ENCODE measurements around the gene TSNAX.

Gene TSNAX

GRCh38 chr1:231540847-231541246, 12.4 kb downstream of the TSNAX start:
- no peak overlapping the region for H3K4me3 ChIP-seq (replicated peaks; ENCODE audit: insufficient read depth, low read length)
- TF ChIP-seq REST (IDR thresholded peaks at IDR 0.05; ENCODE audit: insufficient replicate concordance, low read depth) = no peak
- no peak for TF ChIP-seq CTCF (IDR thresholded peaks at IDR 0.05; ENCODE audit: insufficient read depth, low read length)
- TF ChIP-seq SPI1 (IDR thresholded peaks at IDR 0.05; ENCODE audit: borderline replicate concordance, low read depth) = no peak
- TF ChIP-seq GABPA (IDR thresholded peaks at IDR 0.05; ENCODE audit: low read depth) = no peak
- no peak overlapping the region for H3K27ac ChIP-seq (replicated peaks)
- H3K27me3 ChIP-seq (ENCODE audit: insufficient read depth, poor library complexity, severe bottlenecking) = no peaks in the 10 kb centered on the region
- no peak for DNase-seq (ENCODE audit: low read depth in 1 of 2, low spot score in 1 of 2)

- no peak for DNase-seq (ENCODE audit: low read depth in 1 of 2, low spot score in 1 of 2)
- Histone ChIP-seq H3K27me3 (ENCODE audit: insufficient read depth, poor library complexity, severe bottlenecking) (no peaks in the 10 kb centered on the region), H3K4me3 (replicated peaks; ENCODE audit: insufficient read depth, low read length) (no peak overlapping the region), H3K27ac (replicated peaks) (no peak overlapping the region)
- TF ChIP-seq SPI1 (IDR thresholded peaks at IDR 0.05; ENCODE audit: borderline replicate concordance, low read depth) (no peak), REST (IDR thresholded peaks at IDR 0.05; ENCODE audit: insufficient replicate concordance, low read depth) (no peak), GABPA (IDR thresholded peaks at IDR 0.05; ENCODE audit: low read depth) (no peak), CTCF (IDR thresholded peaks at IDR 0.05; ENCODE audit: insufficient read depth, low read length) (no peak), POLR2AphosphoS5 (IDR thresholded peaks at IDR 0.05; ENCODE audit: low read depth) (no peak)
Measured at GRCh38 chr1:231541842-231542241, 13.4 kb downstream of the TSNAX start.

- no peak for DNase-seq (ENCODE audit: low read depth in 1 of 2, low spot score in 1 of 2)
- TF ChIP-seq SPI1 (IDR thresholded peaks at IDR 0.05; ENCODE audit: borderline replicate concordance, low read depth) = no peak
- no peak for TF ChIP-seq GABPA (IDR thresholded peaks at IDR 0.05; ENCODE audit: low read depth)
- no peak for TF ChIP-seq REST (IDR thresholded peaks at IDR 0.05; ENCODE audit: insufficient replicate concordance, low read depth)
- TF ChIP-seq POLR2AphosphoS5 (IDR thresholded peaks at IDR 0.05; ENCODE audit: low read depth) = no peak
- no peak for TF ChIP-seq CTCF (IDR thresholded peaks at IDR 0.05; ENCODE audit: insufficient read depth, low read length)
- Histone ChIP-seq H3K27ac (replicated peaks) (no peak overlapping the region), H3K4me3 (replicated peaks; ENCODE audit: insufficient read depth, low read length) (no peak overlapping the region), H3K27me3 (ENCODE audit: insufficient read depth, poor library complexity, severe bottlenecking) (no peaks in the 10 kb centered on the region)
Measured at GRCh38 chr1:231544943-231545592, 16.6 kb downstream of the TSNAX start.

Data from HL-60 (cell line).